ENCODE results near the gene INF2.

Gene INF2

DNA sequence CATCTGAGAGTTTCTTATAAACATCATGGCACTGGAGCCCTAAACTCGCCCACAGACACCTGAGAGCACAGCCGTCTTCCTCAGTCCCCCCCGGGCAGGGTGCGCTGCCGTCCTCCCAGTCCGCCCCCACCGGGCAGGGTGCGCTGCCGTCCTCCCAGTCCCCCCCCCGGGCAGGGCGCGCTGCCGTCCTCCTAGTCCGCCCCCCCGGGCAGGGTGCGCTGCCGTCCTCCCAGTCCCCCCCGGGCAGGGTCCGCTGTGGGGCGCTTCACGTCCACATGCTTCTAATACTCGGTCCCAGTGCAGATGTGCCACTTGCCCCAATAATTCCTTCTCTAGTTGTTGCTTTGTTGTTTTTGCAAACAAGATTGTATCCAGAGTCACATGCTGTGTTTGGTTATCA, 27.7 kb downstream of the INF2 start:
- peaks cover 4% of the 10 kb centered on the region for H3K36me3 ChIP-seq (ENCODE audit: control insufficient read depth, insufficient read depth, low read length)
- H3K27me3 ChIP-seq (ENCODE audit: control insufficient read depth, insufficient read depth, low read length), result no peaks in the 10 kb centered on the region
- peaks cover 7% of the 10 kb centered on the region for H3K4me1 ChIP-seq (ENCODE audit: control insufficient read depth, insufficient read depth, low read length)
- H3K9me3 ChIP-seq (ENCODE audit: control insufficient read depth, low read length), result no peaks in the 10 kb centered on the region
- H3K4me3 ChIP-seq (ENCODE audit: low read length), result no peak overlapping the region
- H3K9ac ChIP-seq (ENCODE audit: low read length), result no peak overlapping the region

DNA sequence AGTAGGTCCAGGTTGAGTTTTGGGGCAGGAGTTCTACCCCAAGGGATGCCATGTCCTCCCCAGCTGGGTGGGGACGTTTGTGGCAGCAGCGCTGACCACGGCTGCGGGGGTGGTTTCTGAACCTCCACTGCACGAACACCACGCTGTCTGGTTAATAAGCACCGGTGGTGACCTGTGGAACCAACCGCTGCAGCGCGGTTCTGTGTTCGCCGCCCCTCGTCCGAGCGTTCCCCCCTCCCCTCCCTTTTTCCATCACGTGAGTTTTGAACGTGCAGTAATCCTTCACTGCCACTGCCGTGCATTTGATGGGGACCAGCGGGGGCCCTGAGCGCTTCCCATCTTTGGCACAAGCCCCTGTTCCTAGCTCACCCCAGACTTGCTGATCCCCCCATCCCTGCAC, 28.2 kb downstream of the INF2 start:
- H3K4me3 ChIP-seq (ENCODE audit: low read length), result no peak overlapping the region
- no peaks in the 10 kb centered on the region for H3K9me3 ChIP-seq (ENCODE audit: control insufficient read depth, low read length)
- peaks cover 4% of the 10 kb centered on the region for H3K36me3 ChIP-seq (ENCODE audit: control insufficient read depth, insufficient read depth, low read length)
- H3K9ac ChIP-seq (ENCODE audit: low read length), result no peak overlapping the region
- peaks cover 12% of the 10 kb centered on the region for H3K4me1 ChIP-seq (ENCODE audit: control insufficient read depth, insufficient read depth, low read length)
- no peaks in the 10 kb centered on the region for H3K27me3 ChIP-seq (ENCODE audit: control insufficient read depth, insufficient read depth, low read length)

DNA sequence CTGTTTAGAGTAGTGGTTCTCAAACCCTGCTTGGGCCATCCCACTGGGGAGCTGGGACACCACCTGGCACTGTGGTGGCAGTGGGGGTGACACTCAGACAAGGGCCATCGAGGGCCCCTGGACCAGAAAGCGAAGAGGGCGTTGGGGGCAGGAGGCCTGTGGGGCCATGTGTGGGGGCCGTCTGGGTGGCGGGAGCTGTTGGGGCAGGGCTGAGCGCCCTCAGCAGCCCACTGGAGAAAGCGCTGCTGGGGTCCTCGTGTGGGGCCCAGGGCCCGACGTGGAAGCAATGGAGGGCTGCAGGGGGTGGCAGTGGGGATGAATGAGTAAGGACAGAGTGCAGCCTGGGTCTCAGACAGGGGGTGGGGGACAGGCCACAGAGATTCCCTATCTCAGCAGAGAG, 28.7 kb downstream of the INF2 start:
- peaks cover 17% of the 10 kb centered on the region for H3K4me1 ChIP-seq (ENCODE audit: control insufficient read depth, insufficient read depth, low read length)
- no peaks in the 10 kb centered on the region for H3K27me3 ChIP-seq (ENCODE audit: control insufficient read depth, insufficient read depth, low read length)
- H3K36me3 ChIP-seq (ENCODE audit: control insufficient read depth, insufficient read depth, low read length), result peaks cover 4% of the 10 kb centered on the region
- H3K9me3 ChIP-seq (ENCODE audit: control insufficient read depth, low read length), result no peaks in the 10 kb centered on the region
- no peak overlapping the region for H3K9ac ChIP-seq (ENCODE audit: low read length)
- no peak overlapping the region for H3K4me3 ChIP-seq (ENCODE audit: low read length)

DNA sequence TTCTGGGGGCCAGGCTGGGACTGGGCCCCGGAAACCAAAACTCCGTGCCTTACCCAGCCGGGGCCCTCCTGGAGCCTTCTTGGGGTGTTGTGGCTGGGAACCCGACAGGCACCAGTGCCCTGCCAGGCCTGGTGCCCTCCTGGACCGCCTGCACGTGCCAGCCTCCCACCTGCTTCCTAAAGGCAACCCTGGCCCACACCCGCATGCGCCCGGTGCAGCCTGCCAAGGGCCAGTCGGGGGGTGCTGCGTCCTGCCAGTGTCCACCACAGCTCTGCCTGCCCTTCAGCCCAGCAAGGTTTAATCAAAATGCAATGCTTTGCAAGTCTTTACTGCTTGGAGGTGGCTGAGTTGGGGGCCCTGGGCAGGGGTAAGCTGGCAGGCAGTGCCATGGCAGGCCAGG, 29.5 kb downstream of the INF2 start:
- no peaks in the 10 kb centered on the region for H3K27me3 ChIP-seq (ENCODE audit: control insufficient read depth, insufficient read depth, low read length)
- H3K9ac ChIP-seq (ENCODE audit: low read length), result no peak overlapping the region
- H3K4me1 ChIP-seq (ENCODE audit: control insufficient read depth, insufficient read depth, low read length), result peaks cover 24% of the 10 kb centered on the region
- H3K36me3 ChIP-seq (ENCODE audit: control insufficient read depth, insufficient read depth, low read length), result no peaks in the 10 kb centered on the region
- no peaks in the 10 kb centered on the region for H3K9me3 ChIP-seq (ENCODE audit: control insufficient read depth, low read length)
- no peak overlapping the region for H3K4me3 ChIP-seq (ENCODE audit: low read length)

DNA sequence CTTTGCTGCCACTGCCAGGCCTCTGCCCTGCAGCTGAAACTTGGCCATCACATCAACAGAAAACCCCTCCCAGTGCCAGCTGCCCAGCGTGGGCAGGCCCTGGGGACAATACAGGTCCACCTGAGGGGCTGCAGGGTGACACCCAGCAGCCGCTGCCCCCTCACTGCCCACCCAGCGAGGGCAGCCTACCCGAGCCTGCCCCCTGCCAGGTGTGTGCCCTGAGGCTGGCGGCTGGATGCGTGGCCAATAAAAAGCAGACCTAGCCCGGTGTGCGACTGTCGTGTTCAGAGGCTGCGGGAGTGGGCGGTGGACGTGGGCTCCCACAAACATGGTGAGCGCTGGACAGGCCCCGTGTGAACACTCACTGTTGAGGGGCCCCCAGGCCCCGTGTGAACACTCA, 29.9 kb downstream of the INF2 start:
- H3K36me3 ChIP-seq (ENCODE audit: control insufficient read depth, insufficient read depth, low read length), result no peaks in the 10 kb centered on the region
- no peak overlapping the region for H3K4me3 ChIP-seq (ENCODE audit: low read length)
- H3K9ac ChIP-seq (ENCODE audit: low read length), result no peak overlapping the region
- H3K4me1 ChIP-seq (ENCODE audit: control insufficient read depth, insufficient read depth, low read length), result peaks cover 24% of the 10 kb centered on the region
- no peaks in the 10 kb centered on the region for H3K27me3 ChIP-seq (ENCODE audit: control insufficient read depth, insufficient read depth, low read length)
- H3K9me3 ChIP-seq (ENCODE audit: control insufficient read depth, low read length), result no peaks in the 10 kb centered on the region

DNA sequence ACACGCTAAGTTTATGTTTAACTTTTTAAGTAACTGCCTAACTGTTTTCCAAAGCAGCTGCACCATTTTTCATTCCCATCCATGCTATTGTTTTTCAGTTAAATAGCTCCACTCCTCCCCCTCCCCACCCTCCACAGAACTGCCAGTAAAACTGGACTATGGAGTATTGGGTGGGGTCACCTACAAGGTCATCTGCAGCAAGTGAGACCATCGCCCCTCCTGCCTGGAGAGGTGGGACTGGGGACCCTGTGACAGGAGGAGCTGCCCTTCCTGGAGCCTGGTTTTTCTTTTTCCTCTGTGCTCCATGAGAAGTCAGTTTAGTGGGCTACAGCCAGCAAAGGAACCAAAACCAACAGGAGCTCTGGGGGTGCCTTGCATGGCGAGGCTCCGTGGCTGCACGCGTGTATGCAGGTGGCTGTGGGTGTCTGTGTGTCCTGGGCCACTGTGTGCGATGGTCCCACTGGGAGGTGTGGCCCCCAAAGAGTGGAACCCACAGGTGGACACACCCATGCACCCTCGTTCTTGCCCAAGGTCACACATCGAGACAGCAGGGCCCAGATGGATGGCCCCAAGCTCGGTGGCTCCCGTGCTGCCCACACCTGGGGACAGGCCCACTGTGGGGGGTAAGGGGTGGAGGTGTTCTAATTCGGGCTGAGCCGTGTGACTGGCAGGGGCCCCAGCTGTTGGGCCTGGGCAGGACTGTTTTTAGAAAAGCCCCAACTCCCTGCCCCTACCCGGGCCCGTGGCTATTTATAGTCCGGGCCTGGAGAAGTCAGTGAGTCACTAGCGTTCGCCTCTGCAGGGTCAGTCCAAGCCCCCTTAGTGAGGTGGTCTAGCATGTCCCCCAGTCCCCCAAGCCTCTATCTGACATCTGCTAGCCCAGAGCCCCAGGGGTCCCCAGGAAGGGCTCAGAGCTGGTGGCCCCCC, 32.4 kb downstream of the INF2 start:
- no peak overlapping the region for H3K4me3 ChIP-seq (ENCODE audit: low read length)
- H3K4me1 ChIP-seq (ENCODE audit: control insufficient read depth, insufficient read depth, low read length), result peaks cover 31% of the 10 kb centered on the region
- no peak overlapping the region for H3K9ac ChIP-seq (ENCODE audit: low read length)
- H3K36me3 ChIP-seq (ENCODE audit: control insufficient read depth, insufficient read depth, low read length), result no peaks in the 10 kb centered on the region
- no peaks in the 10 kb centered on the region for H3K27me3 ChIP-seq (ENCODE audit: control insufficient read depth, insufficient read depth, low read length)
- H3K9me3 ChIP-seq (ENCODE audit: control insufficient read depth, low read length), result no peaks in the 10 kb centered on the region

DNA sequence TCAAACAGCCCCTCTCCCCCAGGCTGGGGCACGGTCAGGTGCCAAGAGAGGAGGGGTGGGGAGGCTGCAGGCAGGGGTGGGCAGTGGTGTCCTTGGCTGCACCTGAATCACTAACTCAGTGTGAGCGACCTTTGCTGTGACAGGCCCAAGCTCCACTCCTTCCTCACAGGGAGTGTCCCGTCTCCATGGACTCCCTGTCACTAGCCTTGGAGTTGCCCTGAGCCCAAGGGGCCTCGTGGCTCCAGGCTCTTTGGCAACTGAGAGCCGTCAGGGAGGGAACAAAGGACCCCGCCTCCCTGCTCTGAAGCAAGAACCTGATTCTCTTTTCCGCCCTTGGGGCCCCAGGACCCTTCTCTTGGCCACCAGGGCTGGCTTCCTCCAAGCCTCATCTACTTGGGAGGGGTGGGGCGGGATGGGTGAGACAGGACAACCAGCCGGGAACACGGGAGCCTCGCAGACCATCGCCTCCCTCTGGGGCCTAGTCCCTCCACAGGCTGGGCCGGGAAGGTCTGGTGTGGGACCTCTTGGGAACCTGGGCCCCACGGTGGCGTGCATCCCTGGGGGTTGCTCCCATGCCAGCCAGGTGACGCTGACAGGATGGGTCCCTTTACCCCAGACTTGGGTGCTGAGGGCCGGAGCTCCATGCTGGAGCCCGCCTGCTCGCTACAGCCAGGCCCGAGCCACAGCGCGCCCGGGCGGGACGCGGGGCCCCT, 33.7 kb downstream of the INF2 start:
- H3K36me3 ChIP-seq (ENCODE audit: control insufficient read depth, insufficient read depth, low read length), result no peaks in the 10 kb centered on the region
- H3K27me3 ChIP-seq (ENCODE audit: control insufficient read depth, insufficient read depth, low read length), result no peaks in the 10 kb centered on the region
- no peaks in the 10 kb centered on the region for H3K9me3 ChIP-seq (ENCODE audit: control insufficient read depth, low read length)
- H3K9ac ChIP-seq (ENCODE audit: low read length), result no peak overlapping the region
- H3K4me3 ChIP-seq (ENCODE audit: low read length), result peak overlapping the region; percentile 19
- peaks cover 31% of the 10 kb centered on the region for H3K4me1 ChIP-seq (ENCODE audit: control insufficient read depth, insufficient read depth, low read length)

DNA sequence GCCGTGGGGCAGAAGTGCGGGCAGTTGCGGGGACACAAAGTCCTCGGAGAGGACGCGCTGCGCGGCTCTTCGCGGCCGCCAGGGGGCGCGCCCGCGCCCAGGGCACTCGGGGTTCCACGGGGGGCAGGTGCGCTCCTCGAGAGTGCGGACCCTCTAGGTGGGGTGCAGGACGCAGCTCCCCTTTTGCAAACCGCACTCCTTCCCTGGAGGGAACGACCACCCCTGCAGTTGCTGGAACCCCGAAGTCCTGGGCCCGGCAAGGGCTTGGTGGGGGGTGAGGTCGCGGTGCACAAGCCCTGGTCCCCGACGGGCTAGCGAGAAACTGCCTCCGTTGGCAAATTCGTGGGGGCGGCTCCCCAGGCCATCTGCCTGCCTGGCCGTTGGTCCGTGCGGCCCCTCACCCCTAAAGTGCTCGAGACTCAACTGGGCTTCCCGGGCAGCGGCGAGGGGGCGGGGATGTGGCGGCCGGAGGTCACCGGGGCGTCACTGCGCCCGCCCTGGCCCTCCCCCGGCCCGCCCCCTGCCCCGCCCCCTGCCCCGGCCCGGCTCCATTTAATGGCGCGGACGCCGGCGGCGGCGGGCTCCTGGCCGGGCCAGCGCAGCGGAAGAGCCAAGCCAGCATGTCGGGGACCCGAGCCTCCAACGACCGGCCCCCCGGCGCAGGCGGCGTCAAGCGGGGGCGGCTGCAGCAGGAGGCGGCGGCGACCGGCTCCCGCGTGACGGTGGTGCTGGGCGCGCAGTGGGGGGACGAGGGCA, 34.4 kb downstream of the INF2 start, which contains the start of gene ADSS1:
TSS of gene ADSS1 (plus strand) at position 579 of the 756 bp plus-strand sequence. CDS start at position 621, 42 bp downstream.
- Histone ChIP-seq H3K4me1 (ENCODE audit: control insufficient read depth, insufficient read depth, low read length) (peaks cover 31% of the 10 kb centered on the region), H3K4me3 (ENCODE audit: low read length) (peak within 1 kb of the TSS; percentile 41), H3K9me3 (ENCODE audit: control insufficient read depth, low read length) (no peaks in the 10 kb centered on the region), H3K27me3 (ENCODE audit: control insufficient read depth, insufficient read depth, low read length) (no peaks in the 10 kb centered on the region), H3K9ac (ENCODE audit: low read length) (peak within 1 kb of the TSS; percentile 58), H3K36me3 (ENCODE audit: control insufficient read depth, insufficient read depth, low read length) (no peaks in the 10 kb centered on the region)

DNA sequence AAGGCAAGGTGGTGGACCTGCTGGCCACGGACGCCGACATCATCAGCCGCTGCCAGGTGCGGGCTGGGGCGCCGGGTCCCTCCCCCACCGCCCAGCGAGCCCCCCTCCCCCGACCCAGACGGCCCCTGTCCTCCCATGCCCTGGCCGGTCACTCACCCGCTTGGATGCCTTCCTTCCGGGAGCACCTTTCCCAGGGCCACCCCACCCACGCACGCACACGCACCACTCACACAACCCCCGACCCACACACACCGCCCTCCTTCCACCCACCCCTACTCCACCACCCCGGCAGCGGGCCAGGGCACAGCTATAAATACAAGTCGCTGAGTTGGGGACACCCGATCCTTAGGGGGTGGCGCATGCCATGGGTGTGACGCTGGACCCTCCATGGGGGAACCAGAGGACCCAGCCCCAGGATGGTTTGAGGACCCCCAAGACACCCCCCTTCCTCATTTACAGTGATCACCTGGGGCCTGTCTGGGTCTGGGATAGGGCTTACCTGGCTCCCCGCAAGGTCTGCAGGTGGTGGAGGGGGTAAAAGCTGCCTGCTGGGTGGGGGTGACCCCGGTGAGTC, 35.1 kb downstream of the INF2 start:
- Histone ChIP-seq H3K36me3 (ENCODE audit: control insufficient read depth, insufficient read depth, low read length) (no peaks in the 10 kb centered on the region), H3K9ac (ENCODE audit: low read length) (peak overlapping the region; percentile 58), H3K9me3 (ENCODE audit: control insufficient read depth, low read length) (no peaks in the 10 kb centered on the region), H3K4me1 (ENCODE audit: control insufficient read depth, insufficient read depth, low read length) (peaks cover 31% of the 10 kb centered on the region), H3K4me3 (ENCODE audit: low read length) (peak overlapping the region; percentile 41), H3K27me3 (ENCODE audit: control insufficient read depth, insufficient read depth, low read length) (no peaks in the 10 kb centered on the region)

DNA sequence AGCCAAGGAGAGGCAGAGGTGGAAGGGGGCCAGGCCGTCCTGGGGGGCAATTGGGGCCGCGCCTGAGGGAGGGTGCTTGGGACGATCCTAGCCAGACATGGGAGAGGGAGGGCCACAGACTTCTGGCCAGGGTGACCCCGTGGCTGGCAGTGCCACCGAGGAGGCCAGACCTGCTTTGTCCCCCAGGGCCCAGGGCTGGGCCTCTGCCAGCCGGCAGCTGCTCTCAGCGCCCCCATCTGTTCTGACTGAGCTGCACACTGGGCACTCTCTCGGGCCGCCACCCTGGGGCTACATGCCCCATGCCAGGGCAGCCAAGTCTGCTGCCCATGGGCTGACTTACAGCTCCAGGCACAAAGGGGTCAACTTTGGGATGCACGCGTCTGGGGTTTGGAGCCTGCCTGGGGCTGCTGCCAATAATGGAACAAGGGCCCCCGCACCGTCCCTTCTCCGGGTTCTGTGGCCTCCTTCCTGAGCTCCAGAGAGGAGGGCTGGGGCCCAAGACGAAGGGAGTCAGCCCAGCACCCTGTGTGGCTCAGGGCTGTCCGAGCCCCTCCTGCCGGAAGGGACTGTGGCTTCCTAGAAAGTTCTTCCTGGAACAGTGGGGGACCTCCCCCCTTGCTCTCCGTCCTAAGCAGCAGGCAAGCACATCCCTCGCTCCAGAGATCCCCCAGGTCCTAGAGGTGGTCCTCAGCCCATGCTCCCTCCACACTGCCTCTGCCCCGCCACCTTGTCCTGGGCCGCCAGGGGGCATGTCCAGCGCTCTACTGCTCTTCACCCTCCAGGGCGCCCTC, 35.8 kb downstream of the INF2 start:
- Histone ChIP-seq H3K4me3 (ENCODE audit: low read length) (peak overlapping the region; percentile 41), H3K36me3 (ENCODE audit: control insufficient read depth, insufficient read depth, low read length) (no peaks in the 10 kb centered on the region), H3K27me3 (ENCODE audit: control insufficient read depth, insufficient read depth, low read length) (no peaks in the 10 kb centered on the region), H3K9me3 (ENCODE audit: control insufficient read depth, low read length) (no peaks in the 10 kb centered on the region), H3K4me1 (ENCODE audit: control insufficient read depth, insufficient read depth, low read length) (peaks cover 31% of the 10 kb centered on the region), H3K9ac (ENCODE audit: low read length) (peak overlapping the region; percentile 58)
